HG03103 (cell line): ENCODE measurements around the gene NSF.
"Not testable (repeated sequence)": the region's sequence is repeated elsewhere in the genome, so short reads cannot be mapped to it uniquely, and the experiment has no call there.

Source experiments
- ATAC-seq: cut with Tn5 transposase; IDR thresholded peaks from one replicate; pipeline ENCODE4 v1.9.1; 2021; ENCODE audit warnings: low read depth; ENCODE audit not compliant: unreplicated experiment

NSF gene

DNA sequence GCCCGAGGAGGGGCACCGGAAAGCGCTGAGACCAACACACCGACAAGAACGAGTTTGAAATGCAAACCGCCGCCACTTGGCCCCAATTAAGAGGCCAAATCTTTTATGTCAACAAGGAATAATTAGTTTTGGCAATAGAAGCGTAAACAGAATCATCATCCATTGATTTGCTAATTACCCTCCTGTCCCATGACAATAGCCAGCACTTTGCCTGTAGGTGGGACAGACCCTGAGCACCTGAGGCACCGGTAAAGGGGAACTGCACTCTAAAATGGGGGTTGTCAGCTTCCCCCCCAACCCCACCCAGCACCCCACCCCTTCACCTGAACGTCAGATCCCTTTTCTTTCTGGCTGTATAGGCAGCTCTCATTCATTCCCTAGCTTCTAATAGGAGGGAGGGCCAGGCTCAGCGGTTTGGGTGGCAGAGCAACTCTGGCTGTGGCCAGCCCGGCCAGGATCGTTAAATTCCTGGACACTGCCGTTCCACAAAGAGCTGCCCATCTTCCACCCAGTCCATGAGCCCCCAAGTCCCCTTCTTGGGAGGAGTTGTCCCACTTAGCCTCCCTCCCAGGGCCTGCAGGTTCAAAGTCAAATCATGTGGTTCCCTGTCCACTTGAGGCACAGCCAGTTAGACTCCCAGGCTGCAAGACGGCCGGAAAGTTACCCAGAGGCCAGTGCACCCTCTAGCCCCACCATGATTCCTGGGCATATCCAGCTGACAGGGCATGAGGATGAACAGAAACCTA is 182.2 kb downstream of the NSF start:
- no peak for ATAC-seq

DNA sequence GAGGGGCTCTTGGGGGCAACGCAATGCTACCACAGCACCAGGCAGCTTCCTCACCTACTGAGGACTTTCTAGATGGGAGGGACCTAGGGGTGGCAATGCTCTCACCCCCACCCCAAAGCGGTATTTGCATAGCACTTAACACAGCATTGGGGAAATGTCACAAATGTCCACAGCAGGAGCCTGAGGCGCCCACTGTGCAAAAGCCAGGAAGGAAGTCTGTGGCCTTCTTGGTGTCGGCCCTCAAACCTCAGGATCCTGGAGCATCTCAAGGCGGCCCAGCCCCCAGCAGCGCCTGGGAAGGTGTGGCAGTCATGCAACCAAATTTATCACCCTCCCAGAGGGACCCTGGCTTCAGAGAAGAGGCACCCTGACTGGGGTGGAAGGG is 182.7 kb downstream of the NSF start:
- ATAC-seq, result no peak

DNA sequence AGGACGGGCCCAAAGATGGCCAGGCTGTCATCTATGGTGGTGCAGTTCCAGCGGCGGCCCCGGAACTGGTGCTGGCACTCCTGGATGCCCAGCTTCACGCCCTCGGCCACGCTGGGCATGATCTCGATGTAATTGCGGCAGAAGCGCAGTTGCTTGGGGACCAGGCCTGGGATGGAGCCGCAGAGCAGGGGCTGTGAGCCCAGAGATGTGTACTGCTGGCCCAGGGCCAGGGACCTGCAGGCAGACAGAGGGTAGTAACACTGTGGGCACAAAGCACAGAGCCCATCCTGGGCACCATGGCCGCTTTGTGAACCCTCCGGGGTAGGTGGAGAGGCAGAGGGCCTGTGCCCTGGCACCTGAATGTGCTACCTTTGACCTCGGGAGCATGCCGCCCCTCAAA is 183.2 kb downstream of the NSF start:
- ATAC-seq, result no peak

DNA sequence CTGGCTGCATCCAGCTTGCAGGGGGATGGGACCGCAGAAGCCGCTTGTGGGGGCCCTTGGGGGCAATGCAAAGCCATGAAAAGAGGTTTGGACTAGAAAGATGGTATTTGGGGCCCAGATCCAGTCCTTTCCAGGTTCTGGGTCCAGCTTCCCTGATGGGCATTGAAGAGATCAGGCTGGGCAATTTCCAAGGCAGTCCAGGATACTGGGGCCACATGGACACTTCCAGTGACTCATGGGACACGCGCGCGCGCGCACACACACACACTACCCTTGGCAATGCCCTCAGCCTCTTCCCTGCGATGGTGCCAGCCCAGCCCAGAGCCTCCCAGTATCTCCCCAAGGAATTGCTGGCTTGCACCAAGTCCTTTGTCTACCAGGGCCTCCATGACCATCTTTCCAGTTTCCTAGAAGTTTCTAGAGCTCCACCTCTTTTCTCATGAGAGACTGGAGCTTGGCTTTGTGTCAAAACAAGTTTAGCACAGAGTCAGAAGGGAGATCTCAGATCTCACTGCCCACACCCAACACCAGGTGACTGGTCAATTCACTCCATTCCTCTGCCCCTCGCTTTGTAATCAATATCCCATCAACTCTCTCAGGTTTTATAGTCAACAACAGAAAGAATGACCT is 183.8 kb downstream of the NSF start:
- ATAC-seq, result no peak

DNA sequence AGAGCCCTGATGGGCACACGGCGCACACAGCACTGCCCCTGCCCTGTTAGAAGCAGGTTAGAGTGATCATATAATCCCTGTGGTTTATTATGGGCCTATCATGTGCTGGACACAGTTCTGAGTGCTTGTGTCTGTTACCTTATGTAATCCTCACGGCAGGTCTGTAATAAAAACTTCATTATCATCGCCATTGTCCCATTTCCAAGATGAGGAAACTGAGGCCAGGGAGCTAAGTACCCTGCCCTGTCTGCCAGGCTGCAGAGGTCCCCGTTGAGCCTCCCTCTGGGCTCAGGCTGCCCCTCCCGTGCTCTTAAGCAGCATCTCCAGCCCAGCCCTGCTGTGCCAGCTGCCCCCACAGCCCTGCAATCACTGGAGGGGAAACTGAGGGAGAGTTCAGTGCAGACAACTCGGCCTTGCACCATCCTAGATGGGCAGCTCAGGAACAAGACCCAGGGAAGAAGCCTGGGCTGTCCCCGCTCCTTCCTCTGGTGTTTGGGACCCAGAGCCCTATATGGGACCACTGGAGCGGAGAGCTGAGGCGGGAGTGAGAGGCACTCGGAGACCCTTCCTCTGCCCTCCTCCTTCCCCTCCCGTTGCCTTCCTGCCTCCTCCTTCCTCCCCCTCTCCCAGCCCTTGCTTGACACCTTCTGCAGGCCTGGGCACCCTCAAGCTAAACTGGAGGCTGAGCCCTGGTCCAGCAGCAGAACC is 186.0 kb downstream of the NSF start:
- ATAC-seq, result no peak

DNA sequence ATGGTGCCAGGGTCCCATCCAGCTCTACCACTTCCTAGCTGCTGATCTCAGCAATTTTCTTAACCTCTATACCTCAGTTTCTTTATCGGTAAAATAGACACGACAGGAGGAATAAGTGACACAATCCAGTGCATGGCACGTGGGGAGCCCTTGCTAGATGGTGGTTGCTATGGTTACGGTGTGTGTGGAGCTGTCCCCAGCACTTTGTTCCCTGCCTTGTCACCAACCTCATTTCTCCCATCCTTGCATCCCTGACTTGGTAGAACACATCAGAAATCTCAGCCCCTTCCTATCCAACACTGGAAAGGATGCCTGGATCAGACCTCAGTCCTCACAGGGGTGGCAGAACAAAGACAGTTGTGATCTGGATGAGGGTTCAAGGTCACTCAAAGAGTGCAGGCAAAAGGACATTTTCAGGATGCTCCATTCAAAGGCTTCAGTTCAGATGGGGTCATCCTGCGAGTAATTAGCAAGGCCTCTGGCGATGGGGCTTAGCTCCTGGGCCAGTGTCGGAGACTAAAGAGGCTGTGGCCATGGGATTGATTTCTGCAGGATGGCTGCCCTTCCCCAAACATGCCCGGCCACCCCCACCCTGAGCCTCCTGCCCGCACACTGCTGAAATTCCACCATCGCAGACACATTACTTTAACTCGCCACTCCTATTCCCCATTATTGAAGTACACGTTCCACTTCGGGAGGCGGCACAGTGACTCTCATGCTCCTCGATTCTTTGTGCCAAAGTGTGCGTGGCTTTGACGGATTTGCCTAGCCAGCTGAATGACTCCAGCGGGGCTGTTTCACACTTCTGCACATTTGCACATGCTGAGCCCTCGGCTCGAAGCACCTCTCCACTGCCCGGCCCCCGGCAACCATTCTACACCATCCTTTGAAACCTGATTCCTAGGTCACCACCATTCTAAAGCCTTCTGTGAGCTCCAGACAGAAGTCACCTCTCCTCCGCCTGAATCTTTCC is 187.8 kb downstream of the NSF start:
- ATAC-seq, result no peak

DNA sequence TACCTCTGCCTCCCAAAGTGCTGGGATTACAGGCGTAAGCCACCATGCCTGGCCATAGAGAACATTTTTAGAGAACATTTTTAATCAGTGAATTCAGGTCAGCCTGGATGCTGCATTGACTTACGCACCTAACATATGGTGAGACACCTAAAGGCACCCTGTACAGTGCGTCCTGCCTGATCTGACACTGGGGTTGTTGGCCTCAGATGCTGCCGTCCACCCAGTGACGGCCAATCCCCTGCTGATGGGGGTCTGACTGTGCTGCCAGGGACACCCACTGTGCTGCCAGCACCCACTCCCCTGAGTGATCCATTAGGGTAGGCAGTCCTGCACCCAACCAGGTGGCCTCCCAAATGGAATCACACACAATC is 189.5 kb downstream of the NSF start:
- no peak for ATAC-seq

DNA sequence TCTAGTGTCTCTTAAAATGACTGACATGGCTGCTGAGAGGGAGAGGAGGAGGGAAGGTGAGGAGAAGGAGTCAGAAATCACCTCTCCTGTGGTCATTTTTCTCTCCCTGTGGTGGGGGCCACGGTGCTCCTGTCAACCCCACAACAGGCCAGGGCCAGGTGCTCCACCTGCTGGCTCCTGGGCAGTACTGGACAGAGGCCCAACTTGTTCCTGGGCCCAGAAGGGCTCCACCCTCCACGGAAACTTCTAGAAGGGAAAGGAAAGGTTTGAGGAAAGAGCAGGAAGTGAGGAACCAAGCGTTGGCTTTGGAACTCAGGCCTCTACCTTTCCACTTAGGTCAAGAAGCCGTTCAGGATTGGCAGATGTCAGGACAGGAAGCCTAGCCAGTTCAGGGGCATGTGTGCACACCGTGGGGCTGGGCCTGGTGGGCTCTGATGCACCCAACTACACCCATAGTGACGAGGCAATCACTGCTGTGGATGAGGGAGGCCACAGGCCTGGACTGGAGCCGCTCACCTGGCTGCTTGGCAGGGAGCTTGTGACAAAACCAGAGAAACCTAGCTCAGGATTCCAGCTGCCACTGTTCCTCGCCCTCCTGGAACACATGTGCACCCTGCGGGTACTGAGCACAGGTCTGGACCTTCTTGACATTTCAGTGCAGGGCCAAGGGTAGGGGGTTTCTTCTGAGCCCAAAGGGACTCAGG is 191.9 kb downstream of the NSF start:
- no peak for ATAC-seq

DNA sequence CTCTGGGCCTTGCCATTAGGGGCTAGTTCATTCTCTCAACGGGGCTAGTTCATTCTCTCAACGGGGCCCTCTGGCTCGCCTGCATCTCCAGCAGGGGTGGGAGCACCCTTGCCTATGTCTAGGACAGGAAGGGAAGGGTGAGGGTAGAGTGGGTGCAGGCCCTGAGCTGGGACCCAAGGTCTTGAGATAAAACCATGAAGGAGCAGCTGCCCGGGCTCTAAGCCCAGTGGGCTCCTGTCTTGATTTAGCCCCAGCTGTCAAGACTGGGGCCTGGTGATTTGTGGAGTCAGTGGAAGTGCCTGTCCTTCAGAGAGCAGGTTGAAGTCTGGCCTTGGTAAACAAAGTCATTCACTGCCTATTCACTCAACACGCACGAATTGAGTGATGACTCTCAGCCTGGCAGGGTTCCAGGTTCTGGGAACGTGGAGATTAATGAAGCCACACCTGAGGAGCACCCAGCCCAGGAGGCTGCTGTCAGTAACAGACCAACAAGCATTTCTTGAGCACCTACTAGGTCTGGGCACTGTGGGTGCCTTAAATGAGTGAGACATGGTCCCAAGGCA is 192.6 kb downstream of the NSF start:
- ATAC-seq, result no peak

DNA sequence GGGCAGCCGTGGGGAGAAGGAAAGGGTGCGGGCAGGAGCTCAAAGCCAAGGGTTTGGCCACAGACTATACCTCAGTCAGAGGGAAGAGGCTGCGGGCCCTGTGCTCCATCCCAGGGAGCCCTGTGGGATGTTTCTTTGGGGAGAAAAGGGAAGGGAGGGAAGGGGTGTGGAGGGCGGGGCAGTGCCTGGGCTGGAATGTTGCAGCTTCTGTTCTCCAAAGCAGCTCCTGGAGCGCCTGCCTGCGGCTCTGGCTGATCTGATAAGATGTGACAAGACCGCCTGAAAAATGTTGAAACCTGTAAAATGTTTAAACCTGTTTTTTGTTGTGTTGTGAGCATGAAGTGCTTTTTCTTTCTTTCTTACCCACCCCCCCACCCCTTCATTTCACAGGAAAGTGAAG is 195.2 kb downstream of the NSF start:
- ATAC-seq, result no peak

DNA sequence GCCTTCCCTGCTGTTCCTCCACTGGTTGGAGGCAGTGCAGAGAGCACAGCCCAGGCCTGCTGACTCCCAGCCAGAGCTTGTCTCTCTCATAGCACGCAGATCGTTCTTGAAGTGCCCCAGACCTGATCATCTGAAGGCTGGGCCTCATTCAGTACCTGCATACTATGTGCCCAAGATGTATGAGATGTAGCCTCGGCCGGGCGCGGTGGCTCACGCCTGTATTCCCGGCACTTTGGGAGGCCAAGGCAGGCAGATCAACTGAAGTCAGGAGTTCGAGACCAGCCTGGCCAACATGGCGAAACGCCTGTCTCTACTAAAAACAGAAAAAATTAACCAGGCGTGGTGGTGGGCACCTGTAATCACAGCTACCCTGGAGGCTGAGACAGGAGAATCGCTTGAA is 197.0 kb downstream of the NSF start:
- ATAC-seq, result no peak

DNA sequence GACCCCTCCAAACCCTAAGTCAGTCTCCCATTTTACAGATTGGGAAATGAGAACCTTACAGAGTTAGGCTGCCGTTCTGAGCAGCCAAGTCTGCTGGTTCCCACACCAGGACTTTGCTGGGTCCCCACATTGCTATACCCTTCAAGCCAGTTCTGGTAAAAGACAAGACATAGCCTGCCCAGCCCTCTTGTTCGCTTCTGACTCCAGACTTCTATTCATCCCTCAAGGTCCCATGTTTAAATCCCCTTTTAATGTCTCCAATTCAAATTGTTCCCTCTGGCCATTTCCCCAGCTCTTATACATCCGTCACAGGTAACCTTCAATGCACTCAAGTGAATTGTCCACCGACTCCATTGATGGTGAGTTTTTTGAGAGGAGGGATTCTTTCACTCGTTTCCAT is 197.8 kb downstream of the NSF start:
- ATAC-seq, result no peak

DNA sequence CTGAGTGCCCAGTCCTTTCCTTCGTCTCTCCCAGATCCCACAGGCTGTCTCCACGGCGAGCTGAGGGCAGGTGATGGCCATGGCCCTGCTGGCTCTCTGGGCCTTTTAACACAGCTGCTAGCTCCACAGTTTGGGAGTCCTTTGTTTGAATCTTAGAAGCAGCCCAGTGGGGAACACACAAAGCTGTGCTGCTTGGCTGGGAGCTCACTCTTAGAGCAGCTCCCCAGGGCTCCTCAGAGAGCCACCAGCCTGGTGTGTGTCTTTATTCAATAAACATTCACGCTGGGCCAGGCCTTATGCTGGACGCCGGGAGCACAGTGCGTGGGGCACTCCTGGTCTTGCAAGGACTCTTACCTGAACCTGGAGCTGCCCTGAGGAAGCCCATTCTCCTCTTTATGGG is 198.3 kb downstream of the NSF start:
- ATAC-seq, result no peak

DNA sequence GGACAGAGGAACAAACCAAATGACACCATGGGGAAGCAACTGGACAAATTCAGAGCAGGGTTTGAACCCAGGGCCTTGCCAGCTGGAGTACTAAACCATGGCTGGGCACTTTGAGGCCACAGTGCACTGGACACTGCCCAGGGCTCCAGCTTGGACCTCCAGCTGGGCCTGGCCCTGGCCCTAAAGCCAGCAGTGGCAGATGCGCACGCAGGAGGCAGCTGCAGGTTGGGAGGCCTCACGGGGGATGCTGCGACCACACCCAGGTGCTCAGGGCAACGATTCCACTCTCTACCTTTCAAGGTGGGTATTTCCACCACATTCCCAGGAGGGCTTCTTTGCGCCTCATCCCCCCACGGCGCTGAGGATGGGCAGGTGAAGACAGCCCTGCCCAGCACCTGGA is 199.1 kb downstream of the NSF start:
- ATAC-seq, result no peak

DNA sequence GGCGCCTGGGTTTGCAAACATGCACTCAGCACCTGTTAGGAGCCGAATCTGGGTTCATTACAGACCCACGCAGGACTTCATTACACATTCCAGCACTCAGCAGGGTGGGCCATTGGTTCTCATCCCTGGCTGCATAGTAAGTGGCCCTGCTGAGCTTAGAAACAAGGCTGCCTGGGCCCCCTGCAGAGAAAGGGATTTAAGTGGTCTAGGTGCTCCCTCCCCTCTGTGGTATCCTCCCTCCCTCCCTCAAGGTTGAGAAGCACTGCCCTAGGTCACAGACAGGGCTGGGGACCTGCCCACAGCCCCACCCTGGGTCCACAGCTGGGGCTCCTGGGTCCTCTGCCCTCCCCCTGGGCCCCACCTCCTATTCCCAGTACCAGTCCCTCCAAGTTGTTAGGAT is 199.7 kb downstream of the NSF start:
- ATAC-seq, result no peak

DNA sequence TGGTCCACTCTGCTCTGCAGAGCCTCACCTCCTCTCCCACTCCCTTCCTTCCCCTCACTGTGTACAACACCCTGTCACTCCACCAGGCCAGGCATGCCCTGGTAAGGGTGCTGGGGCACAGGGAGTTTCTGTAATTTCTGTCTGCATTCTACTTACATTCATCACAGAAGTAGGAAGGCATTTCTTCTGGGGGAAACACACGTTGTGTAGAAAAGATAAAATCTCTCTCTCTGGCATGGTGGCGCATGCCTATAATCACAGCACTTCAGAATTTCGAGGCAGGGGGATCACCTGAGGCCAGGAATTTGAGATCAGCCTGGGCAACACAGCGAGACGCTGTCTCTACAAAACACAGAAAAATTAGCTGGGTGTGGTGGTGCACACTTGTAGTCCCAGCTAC is 201.1 kb downstream of the NSF start:
- no peak for ATAC-seq

DNA sequence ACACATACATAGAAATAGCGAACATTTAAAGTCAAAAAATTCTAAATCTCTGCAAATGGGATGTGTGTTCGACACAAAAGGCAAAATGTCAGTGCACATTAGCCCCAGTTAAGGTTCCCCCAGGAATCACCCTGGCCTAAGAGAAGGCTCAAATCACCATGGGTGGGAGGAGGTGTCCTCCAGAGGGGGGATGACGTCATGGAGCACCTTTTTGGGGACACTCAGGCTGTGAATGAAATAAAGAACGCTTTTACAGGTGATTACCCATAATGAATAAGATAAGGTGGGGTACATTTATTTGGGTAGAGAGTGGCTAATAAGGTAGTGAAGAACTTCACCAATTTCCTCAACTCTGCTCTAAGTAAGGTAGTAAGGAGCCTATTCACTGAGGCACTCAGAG is 201.6 kb downstream of the NSF start:
- no peak for ATAC-seq

DNA sequence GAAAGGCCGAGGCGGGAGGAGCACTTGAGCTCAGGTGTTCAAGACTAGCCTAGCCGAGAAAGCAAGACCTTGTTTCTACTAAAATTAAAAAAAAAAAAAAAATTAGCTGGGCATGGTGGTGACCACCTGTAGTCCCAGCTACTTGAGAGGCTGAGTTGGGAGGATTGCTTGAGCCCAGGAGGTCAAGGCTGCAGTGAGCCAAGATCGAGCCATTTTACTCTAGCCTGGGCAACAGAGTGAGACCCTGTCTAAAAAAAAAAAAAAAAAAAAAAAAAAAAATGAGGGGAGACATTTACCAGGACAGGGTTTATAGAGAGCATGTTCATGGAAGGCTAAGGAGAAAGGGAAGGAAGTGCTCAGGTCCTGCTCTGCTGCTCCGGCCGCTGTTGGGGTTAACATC is 202.6 kb downstream of the NSF start:
- ATAC-seq, result not testable (repeated sequence)

DNA sequence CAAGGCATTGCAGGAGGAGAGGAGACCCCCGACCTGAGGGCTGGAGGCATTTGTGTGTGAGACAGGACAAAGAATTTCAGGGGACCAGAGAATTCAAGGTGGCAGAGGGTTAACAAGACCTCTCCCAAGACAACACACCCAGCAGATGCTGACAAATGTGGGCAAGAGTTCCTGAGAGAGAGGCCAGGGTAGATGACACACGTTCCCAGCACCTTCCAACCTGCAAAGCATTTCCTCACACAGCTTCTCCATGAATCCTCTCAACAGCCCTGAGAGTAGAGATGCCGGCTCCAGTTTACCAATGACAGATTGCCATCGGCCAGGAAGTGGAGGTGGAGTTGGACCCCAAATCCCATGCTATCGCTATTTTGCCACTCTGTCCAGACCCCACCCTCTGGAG is 203.1 kb downstream of the NSF start:
- ATAC-seq, result no peak

DNA sequence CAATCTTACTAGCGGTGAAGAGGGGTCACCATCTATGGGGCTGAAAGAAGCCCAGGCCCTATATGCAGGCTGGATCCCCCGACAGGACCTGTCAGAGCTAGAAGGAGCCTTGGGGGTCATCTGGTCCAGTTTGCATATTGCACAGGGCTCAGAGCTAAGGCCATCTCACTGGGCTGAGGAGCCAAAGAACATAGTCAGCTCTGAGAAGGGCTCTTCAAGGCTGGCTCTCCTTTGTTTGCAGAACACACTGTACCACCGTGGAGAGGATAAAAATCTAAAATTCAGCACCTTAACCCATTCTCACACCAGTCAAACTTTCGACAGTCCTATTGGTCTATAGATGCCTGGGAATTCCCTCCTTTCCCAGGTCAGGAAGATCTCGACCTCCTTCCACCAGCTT is 203.8 kb downstream of the NSF start:
- ATAC-seq, result no peak
